Stimulated activated CD8-positive, alpha-beta memory T cell treated with anti-CD3 and anti-CD28 coated beads, Interleukin-2, amount 100 ng/mL, for 48 hours (primary cell): Measurements from ENCODE around the gene CWF19L2.
A peak's percentile ranks its signal among the peaks of the same experiment; 100 is the strongest.
"Not testable (repeated sequence)": the region's sequence is repeated elsewhere in the genome, so short reads cannot be mapped to it uniquely, and the experiment has no call there.

Source experiments
- DNase-seq, 2 donors: peaks; one replicate each; pipeline ENCODE4 v3.0.0-alpha.2; 2020; ENCODE audit warnings: low read depth in 2 of 2

CWF19L2 gene

DNA sequence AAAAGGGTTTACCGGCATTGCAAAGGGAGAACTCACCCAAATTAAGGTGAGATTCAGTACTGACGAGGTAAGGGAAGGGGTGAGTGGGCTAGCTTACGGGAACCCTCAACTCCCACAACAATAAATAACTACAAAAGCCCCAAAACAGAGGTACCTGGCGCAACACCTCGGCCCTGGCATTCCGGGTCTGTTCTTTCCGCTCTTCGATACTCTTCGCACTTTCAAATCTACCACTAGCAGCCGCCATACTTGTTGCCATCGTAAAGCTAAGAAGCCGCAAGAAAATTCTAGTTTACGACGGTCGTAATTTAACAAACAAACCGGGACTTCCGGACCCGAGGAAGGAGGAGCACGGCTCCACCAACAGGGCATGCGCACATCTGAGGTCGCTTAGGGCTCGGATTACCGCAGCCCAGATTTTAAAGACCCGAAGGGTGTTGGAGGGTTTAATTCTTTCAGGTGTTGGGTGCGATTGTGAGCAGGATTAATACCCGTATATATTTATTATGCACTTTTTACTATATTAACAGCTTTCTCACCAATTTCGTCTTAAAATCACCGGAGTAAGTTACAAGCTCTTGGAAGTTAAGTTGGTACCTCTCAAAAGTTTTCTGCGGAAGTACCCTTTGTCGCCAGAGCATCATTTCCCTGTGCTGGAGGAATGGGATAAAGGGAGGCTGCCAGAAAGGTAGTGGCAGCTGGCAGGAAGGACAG lies at the start of gene CWF19L2:
Gene CWF19L2, minus strand, starts transcription at position 268 of the 714 bp plus-strand sequence. Its CDS starts 9 bp downstream, at position 259.
- peak; percentile 75 to 78 for DNase-seq

GRCh38 chr11:107505647-107506225 lies 48.1 kb upstream of the CWF19L2 start:
- no peak for DNase-seq

DNA sequence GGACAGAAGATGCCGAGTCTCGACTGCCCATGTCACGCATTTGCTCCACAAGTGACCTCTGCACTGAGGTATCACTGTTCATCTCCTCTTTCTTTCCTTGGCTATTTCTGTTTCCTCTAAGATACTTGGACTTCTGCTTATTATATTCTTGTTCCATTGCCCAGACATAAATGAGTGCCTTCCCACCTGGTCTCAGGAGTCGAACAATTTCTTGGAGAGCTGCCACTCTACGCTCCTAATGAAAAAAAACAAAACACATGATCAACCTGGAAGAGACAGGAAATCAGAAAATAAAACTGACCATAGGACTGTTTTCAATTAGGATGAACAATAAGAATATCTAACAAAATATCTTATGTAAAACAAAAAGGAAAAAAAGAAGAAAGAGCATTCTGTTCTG lies 47.4 kb upstream of the CWF19L2 start:
- DNase-seq: no peak

GRCh38 chr11:107501713-107502112 lies 44.1 kb upstream of the CWF19L2 start:
- DNase-seq: no peak

DNA sequence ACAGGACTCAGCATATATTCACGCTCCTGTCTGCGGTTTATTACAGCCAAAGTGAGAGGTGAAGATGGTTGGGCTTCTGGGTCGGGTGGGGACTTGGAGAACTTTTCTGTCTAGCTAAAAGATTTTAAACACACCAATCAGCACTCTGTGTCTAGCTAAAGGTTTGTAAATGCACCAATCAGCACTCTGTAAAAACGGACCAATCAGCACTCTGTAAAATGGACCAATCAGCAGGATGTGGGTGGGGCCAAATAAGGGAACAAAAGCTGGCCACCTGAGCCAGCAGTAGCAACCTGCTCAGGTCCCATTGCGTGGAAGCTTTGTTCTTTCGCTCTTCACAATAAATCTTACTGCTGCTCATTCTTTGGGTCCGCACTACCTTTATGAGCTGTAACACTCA lies 39.7 kb upstream of the CWF19L2 start:
- DNase-seq: not testable (repeated sequence)

GRCh38 chr11:107496011-107496410 lies 38.4 kb upstream of the CWF19L2 start:
- DNase-seq: no peak

DNA sequence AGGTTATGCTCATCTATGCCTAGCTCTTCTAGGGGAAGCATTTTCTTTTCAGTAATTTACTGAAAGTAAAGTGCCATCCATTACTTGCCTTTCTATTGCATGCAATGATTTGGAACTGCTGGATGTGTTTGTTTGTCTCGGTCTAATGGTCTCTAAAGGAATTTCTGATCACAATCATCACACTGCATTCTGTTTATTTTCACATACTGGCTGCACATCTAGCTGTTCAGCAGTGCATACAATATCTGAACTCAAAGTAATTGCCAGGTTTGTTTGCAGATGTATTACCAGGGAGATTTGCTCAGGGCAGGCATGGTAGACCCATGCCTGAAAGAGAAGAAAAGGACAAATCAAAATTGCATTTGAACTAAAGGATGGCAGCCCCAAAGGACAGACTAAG lies 36.4 kb upstream of the CWF19L2 start:
- DNase-seq: no peak

DNA sequence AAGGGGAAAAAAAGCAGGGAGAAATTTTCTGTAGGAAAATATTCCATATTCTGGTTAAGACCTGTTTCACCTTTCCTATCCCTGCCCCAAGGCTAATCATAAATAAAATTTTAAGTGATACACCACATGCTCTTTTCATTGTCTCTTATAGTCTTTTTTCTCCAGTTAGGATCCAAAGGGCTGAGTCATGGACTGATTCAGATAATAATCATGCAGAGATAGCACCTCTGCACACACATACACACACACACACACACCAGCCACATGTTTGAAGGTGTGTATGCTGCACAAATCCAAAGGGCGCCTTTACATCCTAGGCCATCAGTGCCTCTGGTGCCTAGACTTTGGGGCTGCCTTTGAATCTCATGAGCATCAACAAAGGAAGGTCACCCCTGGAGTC lies 35.5 kb upstream of the CWF19L2 start:
- DNase-seq: no peak

DNA sequence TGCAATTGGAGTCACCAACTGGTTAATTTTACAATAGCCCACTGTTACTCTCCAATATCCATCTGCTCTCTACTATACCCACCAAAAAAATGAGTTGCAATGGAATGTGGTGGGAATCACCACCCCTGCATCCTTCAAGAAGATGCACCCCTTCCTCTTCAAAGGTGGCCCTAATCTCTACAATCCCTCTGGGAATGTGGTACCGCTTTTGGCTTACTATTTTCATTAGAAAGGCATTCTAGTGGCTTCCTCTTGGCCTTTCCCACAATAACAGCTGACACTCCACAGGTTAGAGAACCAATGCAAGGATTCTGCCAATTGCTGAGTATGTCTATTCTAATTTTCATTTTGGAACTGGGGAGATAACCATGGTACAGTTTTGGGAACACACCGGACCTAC lies 33.2 kb upstream of the CWF19L2 start:
- no peak for DNase-seq

DNA sequence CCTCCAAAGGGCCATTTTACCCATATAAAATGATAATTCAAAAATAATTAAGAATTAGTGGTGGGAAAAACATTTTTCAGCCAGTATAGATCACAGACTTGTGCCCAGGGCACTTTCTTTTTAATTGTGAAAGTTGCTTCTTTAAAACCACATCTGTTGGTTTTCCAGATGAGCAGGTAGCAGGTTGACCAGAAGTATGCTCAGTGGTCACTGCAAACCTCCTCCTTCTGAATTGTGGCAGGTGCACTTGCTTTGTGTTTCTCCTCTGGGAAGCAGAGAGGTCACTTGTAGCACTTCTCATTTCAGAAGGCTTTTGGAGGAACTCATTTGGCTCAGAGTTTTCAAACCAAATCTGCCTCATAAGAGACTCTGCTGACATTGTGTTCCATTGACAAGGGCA lies 24.6 kb upstream of the CWF19L2 start:
- no peak for DNase-seq

GRCh38 chr11:107478922-107479321 lies 21.3 kb upstream of the CWF19L2 start:
- DNase-seq: no peak

DNA sequence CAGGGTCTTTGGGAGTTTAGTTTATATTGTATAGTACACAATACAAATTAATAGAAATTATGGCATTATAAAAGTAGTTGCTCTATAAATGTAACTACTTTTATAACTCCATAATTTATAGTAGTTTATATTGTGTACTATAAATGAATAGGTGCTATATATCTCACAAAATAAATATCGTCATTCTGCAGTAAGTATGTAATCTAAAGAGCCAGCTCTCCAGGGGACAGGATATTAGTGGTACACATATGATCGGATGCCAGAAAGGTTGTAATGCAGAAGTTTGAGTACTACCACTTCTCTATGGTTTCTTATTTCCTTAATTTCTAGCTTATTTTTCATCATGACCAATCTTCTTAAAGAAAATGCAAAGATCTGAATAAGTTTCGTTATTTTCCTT lies 20.2 kb upstream of the CWF19L2 start:
- no peak for DNase-seq

GRCh38 chr11:107473792-107474191 lies 16.2 kb upstream of the CWF19L2 start:
- no peak for DNase-seq

DNA sequence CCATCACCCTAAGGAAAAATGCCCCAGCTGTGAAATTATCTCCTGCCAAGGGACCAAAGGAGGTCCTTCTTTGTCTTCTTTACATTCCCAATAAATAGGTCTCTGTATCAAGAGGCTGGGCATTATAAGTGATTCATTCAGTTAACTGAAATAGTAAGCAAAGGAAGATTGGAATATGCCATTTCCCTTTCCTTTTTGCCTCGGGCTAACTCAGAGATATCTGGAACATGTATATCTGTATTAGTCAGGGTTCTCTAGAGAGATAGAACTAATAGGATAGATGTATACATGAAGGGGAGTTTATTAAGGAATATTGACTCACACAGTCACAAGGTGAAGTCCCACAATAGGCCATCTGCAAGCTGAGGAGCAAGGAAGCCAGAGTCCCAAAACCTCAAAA lies 15.3 kb upstream of the CWF19L2 start:
- DNase-seq: no peak

DNA sequence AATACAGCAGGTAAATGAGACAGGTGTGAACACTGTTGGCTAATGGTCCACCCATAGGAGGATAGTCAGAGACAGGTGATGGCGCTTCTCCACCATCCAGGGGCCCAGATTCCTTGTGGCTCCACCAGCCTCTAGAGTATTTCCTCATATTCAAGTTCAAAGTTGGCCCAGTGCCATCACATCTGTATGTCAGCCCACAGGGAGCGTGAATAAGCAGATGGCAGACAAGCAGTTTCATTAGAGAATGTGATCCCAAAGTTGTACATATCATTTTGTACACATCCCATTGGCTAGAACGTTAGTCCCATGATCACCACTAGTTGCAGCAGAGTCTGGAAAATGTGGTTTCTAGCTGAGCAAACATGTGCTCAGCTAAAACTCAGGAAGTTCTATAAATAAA lies 11.0 kb upstream of the CWF19L2 start:
- DNase-seq: no peak

- DNase-seq: no peak
Measured at GRCh38 chr11:107467696-107468095, 10.1 kb upstream of the CWF19L2 start.

DNA sequence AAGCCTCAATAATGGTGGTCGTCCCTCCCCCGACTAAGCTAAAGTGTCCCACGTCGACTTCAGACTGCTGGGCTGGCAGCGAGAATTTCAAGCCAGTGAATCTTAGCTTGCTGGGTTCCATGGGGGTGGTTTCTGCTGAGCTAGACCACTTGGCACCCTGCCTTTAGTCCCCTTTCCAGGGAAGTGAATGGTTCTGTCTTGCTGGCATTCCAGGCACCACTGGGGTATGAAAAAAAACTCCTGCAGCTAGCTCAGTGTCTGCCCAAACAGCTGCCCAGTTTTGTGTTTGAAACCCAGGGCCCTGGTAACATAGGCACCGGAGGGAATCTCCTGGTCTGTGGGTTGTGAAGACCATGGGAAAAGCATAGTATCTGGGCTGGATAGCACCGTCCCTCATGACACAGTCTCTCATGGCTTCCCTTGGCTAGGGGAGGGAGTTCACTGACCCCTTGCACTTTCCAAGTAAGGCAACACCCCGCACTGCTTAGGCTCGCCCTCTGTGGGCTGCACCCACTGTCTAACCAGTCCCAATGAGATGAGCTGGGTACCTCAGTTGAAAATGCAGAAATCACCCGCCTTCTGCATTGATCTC lies 8.7 kb upstream of the CWF19L2 start:
- DNase-seq: not testable (repeated sequence)

DNA sequence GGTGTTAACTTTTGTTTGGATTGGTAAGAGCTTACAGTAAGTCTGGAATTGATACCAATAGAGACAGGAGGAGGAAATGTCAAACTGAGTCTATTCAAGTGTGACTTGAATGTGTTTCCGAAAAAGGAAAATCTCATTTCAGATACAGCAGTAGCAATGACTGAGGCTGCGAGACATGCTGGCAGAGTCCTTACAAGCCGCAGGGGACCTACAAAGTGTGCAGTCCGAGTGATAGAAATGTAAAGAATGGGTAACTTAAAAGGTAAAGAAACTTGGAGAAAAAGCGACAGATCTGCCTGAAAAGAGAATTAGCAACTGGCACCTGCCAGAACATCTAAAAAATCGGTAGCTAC lies 444 bp downstream of the CWF19L2 start:
- DNase-seq: no peak

DNA sequence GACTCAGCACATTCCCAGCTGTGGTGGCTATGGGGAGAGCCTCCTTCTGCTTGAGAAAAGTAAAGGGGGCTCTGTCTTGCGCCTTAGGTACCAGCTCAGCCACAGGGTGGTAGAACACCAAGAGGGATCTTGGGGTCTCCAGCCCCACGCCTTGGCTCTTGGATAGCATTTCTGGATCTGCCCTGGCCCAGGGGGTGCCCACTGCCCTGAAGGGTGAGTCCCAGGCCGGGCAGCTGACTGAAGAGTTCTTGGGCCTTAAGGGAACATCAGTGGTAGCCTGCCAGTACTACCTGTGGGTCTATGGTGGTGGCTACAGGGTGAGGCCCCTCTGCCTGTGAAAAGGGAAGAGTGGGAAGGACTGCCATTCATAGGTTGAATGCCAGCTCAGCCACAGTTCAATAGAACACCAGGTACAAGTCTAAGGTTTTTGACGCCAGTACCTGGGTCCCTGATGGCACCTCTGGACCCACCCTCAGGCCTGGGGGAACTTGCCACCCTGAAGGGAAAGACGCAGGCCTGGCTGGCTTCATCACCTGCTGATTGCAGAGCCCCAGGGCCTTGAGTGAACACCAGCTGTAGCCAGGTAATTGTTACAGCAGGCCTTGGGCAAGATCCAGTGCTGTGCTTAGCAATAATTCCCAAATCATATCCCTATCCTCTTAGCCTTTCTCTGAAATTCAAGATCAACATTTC lies 3.9 kb downstream of the CWF19L2 start:
- no peak for DNase-seq

- no peak for DNase-seq
Measured at GRCh38 chr11:107446822-107447431, 10.7 kb downstream of the CWF19L2 start.

GRCh38 chr11:107442715-107443215 lies 14.9 kb downstream of the CWF19L2 start:
- DNase-seq: no peak

GRCh38 chr11:107439586-107440167 lies 17.9 kb downstream of the CWF19L2 start:
- no peak for DNase-seq
